Keratinocyte (primary cell): Measurements from ENCODE around the gene NRIP2.

Experiments
- EZH2 ChIP-seq: IDR thresholded peaks from one replicate; pipeline ENCODE4 v1.6.1; 2012; ENCODE audit warnings: inconsistent platforms, mild to moderate bottlenecking, low read length, moderate library complexity
- TF ChIP-seq, protein P1 (sequence below), 3 experiments: IDR thresholded peaks in 1 of 3; conservative IDR thresholded peaks in 1 of 3; optimal IDR thresholded peaks in 1 of 3; 2 replicates in 2 of 3; 3 replicates in 1 of 3; pipeline versions ENCODE3 to v1.5.1; 2011; ENCODE audit warnings: low read length in 3 of 3, mild to moderate bottlenecking in 3 of 3, moderate library complexity in 2 of 3, control low read depth in 1 of 3, inconsistent platforms in 1 of 3; ENCODE audit not compliant: insufficient read depth in 2 of 3; ENCODE audit errors: extremely low read depth in 1 of 3

DNA sequence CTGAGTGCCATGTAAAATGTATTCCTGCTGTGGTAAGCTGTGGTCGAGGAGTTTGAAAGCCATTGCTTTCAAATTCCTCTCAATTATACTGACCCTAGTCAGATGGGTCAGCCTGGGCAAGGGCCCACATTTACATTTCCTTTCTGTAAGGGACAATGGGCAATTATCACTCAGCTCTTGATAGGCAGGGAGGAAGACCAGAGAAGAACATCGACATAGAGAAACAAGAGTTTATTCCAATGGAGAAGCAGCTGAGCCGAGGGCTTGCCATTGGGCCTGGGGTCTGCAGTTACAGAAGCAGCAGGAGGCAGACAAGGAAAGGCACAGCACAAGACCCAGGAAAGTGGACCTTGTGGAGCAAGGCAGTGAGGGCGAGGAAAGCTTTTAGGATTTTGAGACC is 9.7 kb downstream of the NRIP2 start:
- TF ChIP-seq, protein P1, sequence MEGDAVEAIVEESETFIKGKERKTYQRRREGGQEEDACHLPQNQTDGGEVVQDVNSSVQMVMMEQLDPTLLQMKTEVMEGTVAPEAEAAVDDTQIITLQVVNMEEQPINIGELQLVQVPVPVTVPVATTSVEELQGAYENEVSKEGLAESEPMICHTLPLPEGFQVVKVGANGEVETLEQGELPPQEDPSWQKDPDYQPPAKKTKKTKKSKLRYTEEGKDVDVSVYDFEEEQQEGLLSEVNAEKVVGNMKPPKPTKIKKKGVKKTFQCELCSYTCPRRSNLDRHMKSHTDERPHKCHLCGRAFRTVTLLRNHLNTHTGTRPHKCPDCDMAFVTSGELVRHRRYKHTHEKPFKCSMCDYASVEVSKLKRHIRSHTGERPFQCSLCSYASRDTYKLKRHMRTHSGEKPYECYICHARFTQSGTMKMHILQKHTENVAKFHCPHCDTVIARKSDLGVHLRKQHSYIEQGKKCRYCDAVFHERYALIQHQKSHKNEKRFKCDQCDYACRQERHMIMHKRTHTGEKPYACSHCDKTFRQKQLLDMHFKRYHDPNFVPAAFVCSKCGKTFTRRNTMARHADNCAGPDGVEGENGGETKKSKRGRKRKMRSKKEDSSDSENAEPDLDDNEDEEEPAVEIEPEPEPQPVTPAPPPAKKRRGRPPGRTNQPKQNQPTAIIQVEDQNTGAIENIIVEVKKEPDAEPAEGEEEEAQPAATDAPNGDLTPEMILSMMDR (optimal IDR thresholded peaks at IDR 0.05 in 1 of 3, IDR thresholded peaks at IDR 0.05 in 1 of 3, conservative IDR thresholded peaks at IDR 0.05 in 1 of 3; ENCODE audit: extremely low read depth in 1 of 3, insufficient read depth in 2 of 3, low read length in 3 of 3): no peak
- no peak for TF ChIP-seq EZH2
